AG09309 (cell line): ENCODE data around the gene TIMM23.

Experiments
- DNase-seq: peaks from one replicate; pipeline ENCODE4 v3.0.0-alpha.2; 2010; ENCODE audit warnings: low read depth
- H3K4me3 ChIP-seq: 2 replicates; pipeline ENCODE4 v1.5.1; 2011; ENCODE audit warnings: mild to moderate bottlenecking, low read depth, low read length, moderate library complexity; ENCODE audit not compliant: control insufficient read depth
- CTCF ChIP-seq: IDR thresholded peaks from 2 replicates; pipeline ENCODE4 v1.5.1; 2011; ENCODE audit warnings: mild to moderate bottlenecking, low read depth, low read length, inconsistent platforms; ENCODE audit not compliant: insufficient read depth, control insufficient read depth; ENCODE audit errors: missing control alignments

Gene TIMM23

GRCh38 chr10:46028584-46029460 lies 56.5 kb downstream of the TIMM23 start:
- peak overlapping the region; percentile 86 for H3K4me3 ChIP-seq

GRCh38 chr10:46029461-46030030 lies 57.3 kb downstream of the TIMM23 start:
- peak overlapping the region; percentile 86 for H3K4me3 ChIP-seq
- no peak for DNase-seq
- TF ChIP-seq CTCF, result no peak

More at GRCh38 chr10:46028584-46029460, 56.5 kb downstream of the TIMM23 start:
- peak; percentile 70 for TF ChIP-seq CTCF
- no peak for DNase-seq

- DNase-seq, result peak; percentile 92
- TF ChIP-seq CTCF, result peak; percentile 78
- H3K4me3 ChIP-seq, result peak within 1 kb of the TSS; percentile 86
Measured at GRCh38 chr10:46030091-46030937, 58.0 kb downstream of the TIMM23 start, which contains the start of gene NCOA4. NCOA4 (minus strand) TSS chr10:46030623; CDS start chr10:46016680, 13,943 bp downstream.

- no peak for TF ChIP-seq CTCF
- no peak for DNase-seq
- no peak overlapping the region for H3K4me3 ChIP-seq
Measured at GRCh38 chr10:46031648-46032532, 59.6 kb downstream of the TIMM23 start.

- DNase-seq, result peak; percentile 40
- H3K4me3 ChIP-seq, result no peak overlapping the region
- TF ChIP-seq CTCF, result no peak
Measured at GRCh38 chr10:46033602-46034011, 61.3 kb downstream of the TIMM23 start.
